Adrenal gland (tissue), 12 donors: ENCODE measurements around the gene GPRIN1. TPM values are rescaled to one million over a fixed set of nuclear protein-coding genes. Genes with fewer than 3 reads are reported as not detected.

Experiments used
- DNase-seq, 7 donors: peaks; one replicate each; pipeline ENCODE4 v3.0.0-alpha.2; 2019 to 2020
- H3K27ac ChIP-seq, 5 donors: fragments of 200-600 bp; sonication (generic) in 4 of 5; 1 replicate in 3 of 5; 2 replicates in 2 of 5; pipeline versions ENCODE4 v1.5.1 to v1.8.0; 2016 to 2020; ENCODE audit warnings: mild to moderate bottlenecking in 1 of 5
- H3K27me3 ChIP-seq: fragments of 200-600 bp; 2 replicates; pipeline ENCODE4 v1.8.0; 2021
- H3K36me3 ChIP-seq, 2 donors: fragments of 200-600 bp; replicated peaks in 1 of 2; 1 replicate in 1 of 2; 2 replicates in 1 of 2; pipeline versions ENCODE4 v1.5.1 to v1.8.0; 2018 to 2022
- H3K4me1 ChIP-seq, 2 donors: fragments of 200-600 bp; replicated peaks in 1 of 2; 1 replicate in 1 of 2; 2 replicates in 1 of 2; pipeline versions ENCODE4 v1.5.1 to v1.8.0; 2018 to 2021
- H3K4me3 ChIP-seq, 4 donors: fragments of 200-600 bp; sonication (generic) in 3 of 4; one replicate each; pipeline ENCODE4 v1.5.1; 2016 to 2018
- H3K9me3 ChIP-seq, 3 donors: fragments of 200-600 bp; sonication (generic) in 1 of 3; replicated peaks in 1 of 3; 1 replicate in 2 of 3; 2 replicates in 1 of 3; pipeline versions ENCODE4 v1.5.1 to v1.8.0; 2016 to 2021
- CTCF ChIP-seq, 6 experiments: fragments of 450-650 bp in 4 of 6; fragments of 200-600 bp in 2 of 6; sonication (generic) in 1 of 6; IDR thresholded peaks; 1 replicate in 5 of 6; 2 replicates in 1 of 6; pipeline versions ENCODE4 v1.5.1 to v1.8.0; 2016 to 2021; ENCODE audit warnings: antibody characterized with exemption in 6 of 6, mild to moderate bottlenecking in 2 of 6, moderate library complexity in 1 of 6
- POLR2A ChIP-seq, 2 donors: fragments of 450-650 bp; IDR thresholded peaks; one replicate each; pipeline ENCODE4 v1.6.1; 2017; ENCODE audit warnings: antibody characterized with exemption in 2 of 2, mild to moderate bottlenecking in 2 of 2, moderate library complexity in 1 of 2
- WGBS, 4 donors: extraction: QIAGEN DNeasy Blood & Tissue Kit in 2 of 4; methylation state at CpG; one replicate each; pipeline versions ENCODE4 v1.1.5 to v1.1.7; 2013 to 2017; 5-methylcytosine and 5-hydroxymethylcytosine counted together
- intact Hi-C, 2 donors: fragments of 100-400 bp; cut with DNase I; formaldehyde crosslinking; loops; one replicate each; pipeline versions ENCODE4 v1.14.1 to v1.15.0; 2022 to 2023
- polyA plus RNA-seq, 3 donors: library from polyadenylated mRNA; stranded (reverse); fragments of 200-250 nt in 2 of 3; fragments of 350-450 nt in 1 of 3; fragmentation: Illumina TruSeq in 1 of 3; extraction: RNeasy Lipid Tissue Mini Kit (QIAGEN cat#74804) in 1 of 3; gene quantifications; one replicate each; pipeline ENCODE4 v1.2.3, GENCODE V29; 2013 to 2014
- total RNA-seq, 9 donors: library from RNA; depleted of rRNA in 4 of 9; stranded (reverse); fragments of >200 nt in 4 of 9; fragments of 120-200 nt in 1 of 9; fragmentation: NEBNext Ultra II Directional in 1 of 9; extraction: Animal tissue kit (Norgen Biotek cat#: 25700) in 1 of 9; gene quantifications; one replicate each; pipeline versions ENCODE4 v1.1.0 to v1.2.4, GENCODE V29; 2013 to 2023
- donor health status: healthy with polysubstance abuse.
- donor health status: Bipolar disorder and iron deficiency.
- donor health status: DM: yes; HTN: yes; CAD: no.
- donor health status: DM: no; HTN: no; CAD: no.
- donor health status: DM: no; HTN: no; CAD: no.
- donor health status: DM: yes; HTN: yes; CAD: no.

GPRIN1 gene
- total and polyA plus RNA-seq, 12 donors: 0.42 to 4.0 (median 1.4) TPM

GRCh38 chr5:176608142-176608705, 1.7 kb downstream of the GPRIN1 start:
- no peaks in the 10 kb centered on the region for H3K9me3 ChIP-seq
- DNase-seq: no peak
- WGBS, 4 donors: 88 to 94% (median 93%) methylated on average over 2 to 4 of the region's 4 CpGs
- no peak for TF ChIP-seq POLR2A (IDR thresholded peaks at IDR 0.05)
- TF ChIP-seq CTCF (IDR thresholded peaks at IDR 0.05): no peak
- intact Hi-C loops: no loop called here
- H3K27me3 ChIP-seq: no peaks in the 10 kb centered on the region
- peaks cover 7 to 9% of the 10 kb centered on the region in 2 donors for H3K4me1 ChIP-seq
- no peak overlapping the region for H3K27ac ChIP-seq
- no peaks in the 10 kb centered on the region for H3K36me3 ChIP-seq
- H3K4me3 ChIP-seq: no peak overlapping the region

DNA sequence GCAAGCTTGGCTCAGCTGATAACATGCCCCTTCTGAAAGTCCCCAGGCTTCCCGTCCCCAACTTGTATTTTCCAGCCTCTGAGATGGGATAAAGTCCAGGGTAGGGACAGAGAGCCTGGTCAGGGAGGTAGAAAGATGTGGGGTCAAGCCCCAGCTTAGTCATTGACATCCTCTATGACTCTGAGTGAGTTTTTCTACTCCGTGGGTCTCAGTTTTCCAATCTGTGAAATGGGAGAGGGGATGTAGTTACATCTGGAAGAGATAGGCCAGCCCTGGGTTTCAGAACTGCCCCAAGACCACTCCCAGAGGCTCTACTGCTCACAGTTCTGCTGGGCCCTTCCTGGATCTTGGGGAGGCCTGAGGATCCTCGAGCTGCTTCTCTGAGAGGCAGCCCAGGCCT, 3.1 kb downstream of the GPRIN1 start:
- no peak for DNase-seq
- Histone ChIP-seq H3K4me3 (no peak overlapping the region), H3K27ac (no peak overlapping the region), H3K27me3 (no peaks in the 10 kb centered on the region), H3K9me3 (no peaks in the 10 kb centered on the region), H3K36me3 (no peaks in the 10 kb centered on the region), H3K4me1 (peaks cover 7 to 9% of the 10 kb centered on the region in 2 donors)
- WGBS, 4 donors: 73 to 100% (median 97%) methylated on average over 3 of the region's 3 CpGs
- intact Hi-C loops: no loop called here
- TF ChIP-seq CTCF (IDR thresholded peaks at IDR 0.05): no peak
- TF ChIP-seq POLR2A (IDR thresholded peaks at IDR 0.05): no peak

DNA sequence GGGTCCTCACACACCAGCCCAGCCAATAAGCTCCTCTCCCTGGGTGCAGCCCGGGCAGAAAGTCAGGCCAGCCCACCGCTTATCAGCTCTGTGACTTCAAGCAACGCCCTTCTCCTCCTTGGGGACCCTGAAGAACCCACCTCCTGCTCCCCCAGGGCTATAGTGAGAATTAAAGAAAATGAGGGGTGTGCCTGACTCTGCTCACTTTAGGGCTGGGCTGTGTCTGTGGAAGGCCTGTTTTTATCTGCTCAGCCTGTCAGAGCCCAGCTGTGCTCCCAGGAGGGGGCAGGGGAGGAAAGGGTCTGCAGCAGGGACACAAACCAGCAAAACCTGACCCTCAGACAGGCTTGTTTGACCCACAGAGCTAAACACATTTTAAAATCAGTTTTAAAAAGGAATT, 3.9 kb downstream of the GPRIN1 start:
- peaks cover 7 to 9% of the 10 kb centered on the region in 2 donors for H3K4me1 ChIP-seq
- H3K27ac ChIP-seq: no peak overlapping the region
- TF ChIP-seq POLR2A (IDR thresholded peaks at IDR 0.05) (no peak), CTCF (IDR thresholded peaks at IDR 0.05) (no peak)
- intact Hi-C loops: no loop called here
- no peaks in the 10 kb centered on the region for H3K9me3 ChIP-seq
- WGBS, 4 donors: 71 to 86% (median 75%) methylated on average over 2 to 3 of the region's 3 CpGs
- H3K4me3 ChIP-seq: no peak overlapping the region
- no peaks in the 10 kb centered on the region for H3K27me3 ChIP-seq
- no peaks in the 10 kb centered on the region for H3K36me3 ChIP-seq
- DNase-seq: no peak

GRCh38 chr5:176603091-176603490, 6.9 kb downstream of the GPRIN1 start:
- 20 to 70% (median 50%) methylated on average over 2 of the region's 2 CpGs for WGBS, 4 donors
- H3K27me3 ChIP-seq: peaks cover 3% of the 10 kb centered on the region
- intact Hi-C loops: no loop called here
- no peak overlapping the region for H3K27ac ChIP-seq
- H3K4me3 ChIP-seq: no peak overlapping the region
- TF ChIP-seq CTCF (IDR thresholded peaks at IDR 0.05) (no peak), POLR2A (IDR thresholded peaks at IDR 0.05) (no peak)
- no peaks in the 10 kb centered on the region for H3K9me3 ChIP-seq
- no peak for DNase-seq
- H3K4me1 ChIP-seq: no peaks in the 10 kb centered on the region
- H3K36me3 ChIP-seq: no peaks in the 10 kb centered on the region
